GM23338 (cell line): Measurements from ENCODE around the gene TNRC18. TPM values are rescaled to one million over a fixed set of nuclear protein-coding genes. Genes with fewer than 3 reads are reported as not detected.
A peak's percentile ranks its signal among the peaks of the same experiment; 100 is the strongest.

Experiments used
- ATAC-seq: fragments of 200-7000 bp; cut with Tn5 transposase; 3 replicates; pipeline ENCODE4 v1.9.1; 2020
- DNase-seq: peaks from one replicate; pipeline ENCODE4 v3.0.0-alpha.2; 2015; ENCODE audit warnings: low spot score
- H2AFZ ChIP-seq: fragments of 200-600 bp; sonication (generic); 2 replicates; pipeline ENCODE4 v1.8.0; 2016; ENCODE audit warnings: antibody characterized with exemption, mild to moderate bottlenecking, moderate library complexity
- H3F3A ChIP-seq: fragments of 200-600 bp; sonication (generic); replicated peaks from 2 replicates; pipeline ENCODE4 v1.8.0; 2017; ENCODE audit warnings: antibody characterized with exemption, mixed run types, low read depth
- H3K27ac ChIP-seq: fragments of 200-600 bp; sonication (generic); 2 replicates; pipeline ENCODE4 v1.6.1; 2016; ENCODE audit warnings: low read depth
- H3K27me3 ChIP-seq: fragments of 200-600 bp; sonication (generic); 2 replicates; pipeline ENCODE4 v1.8.0; 2016; ENCODE audit warnings: mild to moderate bottlenecking, mixed run types, moderate library complexity; ENCODE audit not compliant: insufficient read depth
- H3K36me3 ChIP-seq: fragments of 200-600 bp; sonication (generic); 2 replicates; pipeline ENCODE4 v1.8.0; 2016; ENCODE audit warnings: mild to moderate bottlenecking; ENCODE audit not compliant: insufficient read depth
- H3K4me1 ChIP-seq: fragments of 200-600 bp; sonication (generic); 2 replicates; pipeline ENCODE4 v1.8.0; 2016; ENCODE audit warnings: mild to moderate bottlenecking, moderate library complexity; ENCODE audit not compliant: insufficient read depth
- H3K4me2 ChIP-seq: fragments of 200-600 bp; sonication (generic); 2 replicates; pipeline ENCODE4 v1.7.1; 2017; ENCODE audit warnings: mixed run types
- H3K4me3 ChIP-seq: fragments of 200-600 bp; sonication (generic); 2 replicates; pipeline ENCODE4 v1.6.1; 2016; ENCODE audit warnings: mixed run types
- H3K79me2 ChIP-seq: fragments of 200-600 bp; sonication (generic); replicated peaks from 2 replicates; pipeline ENCODE4 v1.8.0; 2017; ENCODE audit warnings: mild to moderate bottlenecking; ENCODE audit not compliant: insufficient read depth
- H3K9me2 ChIP-seq: fragments of 200-600 bp; sonication (generic); 2 replicates; pipeline ENCODE4 v1.8.0; 2017; ENCODE audit not compliant: insufficient read depth
- H4K20me1 ChIP-seq: fragments of 200-600 bp; sonication (generic); replicated peaks from 2 replicates; pipeline ENCODE4 v1.8.0; 2017; ENCODE audit warnings: mild to moderate bottlenecking; ENCODE audit not compliant: insufficient read depth
- H3K27ac Mint-ChIP-seq: 2 replicates; pipeline ENCODE4 v1.8.0; 2020; ENCODE audit warnings: inconsistent platforms, mild to moderate bottlenecking, moderate library complexity, mixed read lengths
- H3K27me3 Mint-ChIP-seq: 3 replicates; pipeline ENCODE4 v1.8.0; 2022; ENCODE audit warnings: low read depth, mild to moderate bottlenecking, moderate library complexity, mixed read lengths, inconsistent platforms; ENCODE audit not compliant: insufficient read depth, poor library complexity
- H3K36me3 Mint-ChIP-seq: 3 replicates; pipeline ENCODE4 v1.8.0; 2021; ENCODE audit warnings: low read depth, mild to moderate bottlenecking, inconsistent platforms, moderate library complexity, mixed read lengths
- H3K4me1 Mint-ChIP-seq: 3 replicates; pipeline ENCODE4 v1.8.0; 2020; ENCODE audit warnings: mild to moderate bottlenecking, inconsistent platforms, mixed read lengths
- H3K4me3 Mint-ChIP-seq: 3 replicates; pipeline ENCODE4 v1.8.0; 2021; ENCODE audit warnings: moderate library complexity, mild to moderate bottlenecking, inconsistent platforms, mixed read lengths
- H3K9me3 Mint-ChIP-seq: 3 replicates; pipeline ENCODE4 v1.8.0; 2020; ENCODE audit warnings: moderate library complexity, mild to moderate bottlenecking, inconsistent platforms, mixed read lengths
- ETS1 ChIP-seq: IDR thresholded peaks from 2 replicates; pipeline ENCODE4 v1.6.1; 2016; ENCODE audit warnings: antibody characterized with exemption
- EZH2 ChIP-seq: fragments of 200-600 bp; sonication (generic); IDR thresholded peaks from one replicate; pipeline ENCODE4 v1.8.0; 2017; ENCODE audit warnings: antibody characterized with exemption, mild to moderate bottlenecking, low read depth; ENCODE audit not compliant: unreplicated experiment
- EZH2phosphoT487 ChIP-seq: fragments of 200-600 bp; sonication (generic); IDR thresholded peaks from one replicate; pipeline ENCODE4 v1.8.1; 2018; ENCODE audit warnings: antibody characterized with exemption; ENCODE audit not compliant: unreplicated experiment
- POLR2AphosphoS5 ChIP-seq: IDR thresholded peaks from 2 replicates; pipeline ENCODE4 v1.6.1; 2016; ENCODE audit warnings: antibody characterized with exemption, low read depth
- REST ChIP-seq: IDR thresholded peaks from one replicate; pipeline ENCODE4 v1.6.1; 2018; ENCODE audit warnings: antibody characterized with exemption; ENCODE audit not compliant: unreplicated experiment
- ZNF114 ChIP-seq: fragments of 250-450 bp; sonication (Bioruptor Pico); IDR thresholded peaks from 2 replicates; pipeline ENCODE4 v1.5.0; 2020; ENCODE audit warnings: mild to moderate bottlenecking, moderate library complexity
- ZNF462 ChIP-seq: fragments of 250-450 bp; sonication (Bioruptor Pico); IDR thresholded peaks from 2 replicates; pipeline ENCODE4 v1.5.0; 2020; ENCODE audit warnings: mild to moderate bottlenecking, moderate library complexity
- polyA plus RNA-seq: library from polyadenylated mRNA; unstranded; fragments of >200 nt; fragmentation: Nextera tagmentation; extraction: Ambion mirVana; gene quantifications from 2 replicates; pipeline ENCODE4 v1.2.1, GENCODE V29; 2016
- total RNA-seq: library from RNA; depleted of rRNA; stranded (reverse); fragments of >200 nt; shearing (Covaris generic); gene quantifications from 2 replicates; pipeline ENCODE4 v1.2.3, GENCODE V29; 2014

Gene TNRC18
- total and polyA plus RNA-seq, 2 experiments from 2014 or later = 2.1 to 17.5 TPM

- Histone ChIP-seq H4K20me1 (0 out of 2 replicates have a peak, but pooled peaks cover 5% of the 10 kb centered on the region), H3K4me2 (peak overlapping the region; percentile 87), H3K9me2 (no peaks in the 10 kb centered on the region), H3K27ac (no peak overlapping the region), H3K27me3 (peaks cover 89% of the 10 kb centered on the region), H2AFZ (no peak overlapping the region), H3K4me3 (peak overlapping the region; percentile 63), H3K36me3 (no peaks in the 10 kb centered on the region), H3K4me1 (peaks cover 45% of the 10 kb centered on the region), H3K79me2 (no peaks in the 10 kb centered on the region; the same call in 1 of the 2 replicates), H3F3A (peaks cover 29% of the 10 kb centered on the region)
- H3K36me3 Mint-ChIP-seq = no peaks in the 10 kb centered on the region
- peaks cover 26% of the 10 kb centered on the region for H3K4me1 Mint-ChIP-seq
- no peak for TF ChIP-seq ZNF462 (CRISPR knock-in tag)
- TF ChIP-seq ETS1 = no peak
- no peak for TF ChIP-seq POLR2AphosphoS5
- TF ChIP-seq EZH2phosphoT487 = peak; percentile 99
- TF ChIP-seq EZH2 = peak; percentile 94
- TF ChIP-seq REST = no peak
- no peak for TF ChIP-seq ZNF114 (CRISPR knock-in tag)
- no peak overlapping the region for H3K27ac Mint-ChIP-seq
- H3K27me3 Mint-ChIP-seq = peaks cover 89% of the 10 kb centered on the region
- H3K4me3 Mint-ChIP-seq = peak overlapping the region; percentile 72
- DNase-seq (no peak), ATAC-seq (no peak)
- H3K9me3 Mint-ChIP-seq = peaks cover 4% of the 10 kb centered on the region; the same call in 2 of the 3 replicates
Measured at GRCh38 chr7:5420881-5421713, 2.5 kb downstream of the TNRC18 start.
